ENCODE measurements around the gene GSX2. TPM values are rescaled to one million over a fixed set of nuclear protein-coding genes. Genes with fewer than 3 reads are reported as not detected.

GSX2 gene
- total RNA-seq, 2 experiments from 2014 or later = not detected

- no peaks in the 10 kb centered on the region for H3K36me3 Mint-ChIP-seq (ENCODE audit: low read depth)
- no peak overlapping the region for H3K27ac Mint-ChIP-seq
- POLR2A ChIA-PET = interaction anchor here (1.4 kb wide), 1 partner anchor 16 kb away, joined by 3 read pairs; no protein-coding TSS in a partner anchor
- H3K9me3 Mint-ChIP-seq (ENCODE audit: insufficient read depth) = no peaks in the 10 kb centered on the region
- H3K4me1 Mint-ChIP-seq (ENCODE audit: low read depth) = no peaks in the 10 kb centered on the region
- CTCF ChIA-PET = interaction anchor here (0.6 kb wide), 1 partner anchor 133 kb away, joined by 3 read pairs; no protein-coding TSS in a partner anchor
- ATAC-seq (no peak), DNase-seq (peak; percentile 14)
- peaks cover 28% of the 10 kb centered on the region for H3K27me3 Mint-ChIP-seq (ENCODE audit: low read depth)
- no peak overlapping the region for H3K4me3 Mint-ChIP-seq
Measured at GRCh38 chr4:54085284-54085683, 14.7 kb upstream of the GSX2 start.

- POLR2A ChIA-PET = no interaction called here
Measured at GRCh38 chr4:54089875-54090274, 10.1 kb upstream of the GSX2 start.

GRCh38 chr4:54090404-54090803 is 9.6 kb upstream of the GSX2 start:
- Mint-ChIP-seq H3K27me3 (ENCODE audit: low read depth) (peaks cover 64% of the 10 kb centered on the region), H3K27ac (no peak overlapping the region), H3K4me1 (ENCODE audit: low read depth) (peaks cover 22% of the 10 kb centered on the region), H3K9me3 (ENCODE audit: insufficient read depth) (no peaks in the 10 kb centered on the region), H3K36me3 (ENCODE audit: low read depth) (no peaks in the 10 kb centered on the region), H3K4me3 (no peak overlapping the region)
- POLR2A ChIA-PET = no interaction called here
- DNase-seq (no peak), ATAC-seq (no peak)
- CTCF ChIA-PET = interaction anchor here (1.6 kb wide), 1 partner anchor 25 kb away, joined by 5 read pairs; no protein-coding TSS in a partner anchor

More at GRCh38 chr4:54089875-54090274, 10.1 kb upstream of the GSX2 start:
- Mint-ChIP-seq H3K4me1 (ENCODE audit: low read depth) (peaks cover 22% of the 10 kb centered on the region), H3K36me3 (ENCODE audit: low read depth) (no peaks in the 10 kb centered on the region), H3K27me3 (ENCODE audit: low read depth) (peaks cover 61% of the 10 kb centered on the region), H3K4me3 (no peak overlapping the region), H3K27ac (no peak overlapping the region), H3K9me3 (ENCODE audit: insufficient read depth) (no peaks in the 10 kb centered on the region)
- ATAC-seq = no peak
- CTCF ChIA-PET = interaction anchor here (1.3 to 1.6 kb wide), 2 partner anchors 24 to 144 kb away, joined by 4 to 5 read pairs; no protein-coding TSS in a partner anchor
- DNase-seq = no peak

- POLR2A ChIA-PET = no interaction called here
Measured at GRCh38 chr4:54090804-54091623, 8.9 kb upstream of the GSX2 start.

GRCh38 chr4:54091637-54092404 is 8.1 kb upstream of the GSX2 start:
- DNase-seq (peak; percentile 80), ATAC-seq (peak; percentile 96)
- peaks cover 24% of the 10 kb centered on the region for H3K4me1 Mint-ChIP-seq (ENCODE audit: low read depth)
- ChIA-PET CTCF (no interaction called here), POLR2A (no interaction called here)
- peaks cover 70% of the 10 kb centered on the region for H3K27me3 Mint-ChIP-seq (ENCODE audit: low read depth)
- no peaks in the 10 kb centered on the region for H3K36me3 Mint-ChIP-seq (ENCODE audit: low read depth)
- H3K9me3 Mint-ChIP-seq (ENCODE audit: insufficient read depth) = no peaks in the 10 kb centered on the region
- no peak overlapping the region for H3K27ac Mint-ChIP-seq
- peak overlapping the region; percentile 87 for H3K4me3 Mint-ChIP-seq

More at GRCh38 chr4:54090804-54091623, 8.9 kb upstream of the GSX2 start:
- Mint-ChIP-seq H3K4me3 (peak overlapping the region; percentile 87), H3K27me3 (ENCODE audit: low read depth) (peaks cover 68% of the 10 kb centered on the region), H3K4me1 (ENCODE audit: low read depth) (peaks cover 22% of the 10 kb centered on the region), H3K27ac (no peak overlapping the region), H3K9me3 (ENCODE audit: insufficient read depth) (no peaks in the 10 kb centered on the region), H3K36me3 (ENCODE audit: low read depth) (no peaks in the 10 kb centered on the region)
- DNase-seq (no peak), ATAC-seq (peak; percentile 57)
- CTCF ChIA-PET = no interaction called here

GRCh38 chr4:54092405-54093323 is 7.3 kb upstream of the GSX2 start:
- ChIA-PET POLR2A (interaction anchor here (1.1 kb wide), 1 partner anchor 90 kb away, joined by 3 read pairs; no protein-coding TSS in a partner anchor), CTCF (interaction anchor here (1.7 kb wide), 1 partner anchor 162 kb away, joined by 5 read pairs; no protein-coding TSS in a partner anchor)
- Mint-ChIP-seq H3K27ac (no peak overlapping the region), H3K9me3 (ENCODE audit: insufficient read depth) (no peaks in the 10 kb centered on the region), H3K4me1 (ENCODE audit: low read depth) (peaks cover 24% of the 10 kb centered on the region), H3K4me3 (peak overlapping the region; percentile 87), H3K36me3 (ENCODE audit: low read depth) (no peaks in the 10 kb centered on the region), H3K27me3 (ENCODE audit: low read depth) (peaks cover 74% of the 10 kb centered on the region)
- ATAC-seq (no peak), DNase-seq (no peak)

- H3K27me3 Mint-ChIP-seq (ENCODE audit: low read depth) = peaks cover 76% of the 10 kb centered on the region
- POLR2A ChIA-PET = interaction anchor here (1.1 to 1.2 kb wide), 2 partner anchors 53 to 91 kb away, joined by 3 read pairs; no protein-coding TSS in a partner anchor
- H3K4me1 Mint-ChIP-seq (ENCODE audit: low read depth) = peaks cover 28% of the 10 kb centered on the region
- ATAC-seq (no peak), DNase-seq (no peak)
- H3K36me3 Mint-ChIP-seq (ENCODE audit: low read depth) = no peaks in the 10 kb centered on the region
- H3K9me3 Mint-ChIP-seq (ENCODE audit: insufficient read depth) = no peaks in the 10 kb centered on the region
- CTCF ChIA-PET = interaction anchor here (1.1 to 1.7 kb wide), 2 partner anchors 10 to 163 kb away, joined by 3 to 5 read pairs; no protein-coding TSS in a partner anchor
- no peak overlapping the region for H3K4me3 Mint-ChIP-seq
- no peak overlapping the region for H3K27ac Mint-ChIP-seq
Measured at GRCh38 chr4:54093324-54094240, 6.4 kb upstream of the GSX2 start.

- ChIA-PET POLR2A (interaction anchor here (1.2 kb wide), 1 partner anchor 54 kb away, joined by 3 read pairs; no protein-coding TSS in a partner anchor), CTCF (interaction anchor here (1.1 to 1.7 kb wide), 2 partner anchors 9 to 164 kb away, joined by 3 to 5 read pairs; no protein-coding TSS in a partner anchor)
- Mint-ChIP-seq H3K27me3 (ENCODE audit: low read depth) (peaks cover 80% of the 10 kb centered on the region), H3K36me3 (ENCODE audit: low read depth) (no peaks in the 10 kb centered on the region), H3K9me3 (ENCODE audit: insufficient read depth) (no peaks in the 10 kb centered on the region), H3K27ac (no peak overlapping the region), H3K4me3 (no peak overlapping the region), H3K4me1 (ENCODE audit: low read depth) (peaks cover 36% of the 10 kb centered on the region)
- no peak for ATAC-seq
- no peak for DNase-seq
Measured at GRCh38 chr4:54094451-54094850, 5.5 kb upstream of the GSX2 start.

- Mint-ChIP-seq H3K9me3 (ENCODE audit: insufficient read depth) (no peaks in the 10 kb centered on the region), H3K4me3 (no peak overlapping the region), H3K4me1 (ENCODE audit: low read depth) (peaks cover 42% of the 10 kb centered on the region), H3K36me3 (ENCODE audit: low read depth) (no peaks in the 10 kb centered on the region), H3K27me3 (ENCODE audit: low read depth) (peaks cover 84% of the 10 kb centered on the region), H3K27ac (no peak overlapping the region)
- ATAC-seq (no peak), DNase-seq (no peak)
- ChIA-PET CTCF (interaction anchor here (1.1 to 1.8 kb wide), 2 partner anchors 13 to 166 kb away, joined by 3 to 5 read pairs; no protein-coding TSS in a partner anchor), POLR2A (no interaction called here)
Measured at GRCh38 chr4:54095110-54095825, 4.7 kb upstream of the GSX2 start.
